Measurements from ENCODE around the gene KRTAP12-1.

Gene KRTAP12-1

GRCh38 chr21:44727321-44727720 lies 45.4 kb upstream of the KRTAP12-1 start:
- ChIA-PET POLR2A (ENCODE audit: low non-redundant PET) (no interaction called here), CTCF (interaction anchor here (0.6 kb wide), 1 partner anchor 1397 kb away, joined by 3 read pairs; no protein-coding TSS in a partner anchor)
- TF ChIP-seq CTCF (conservative IDR thresholded peaks at IDR 0.05; ENCODE audit: low read depth), result no peak
- DNase-seq (ENCODE audit: low spot score), result no peak
- no peak overlapping the region for H3K27ac ChIP-seq

- DNase-seq (ENCODE audit: low spot score), result no peak
- H3K27ac ChIP-seq, result no peak overlapping the region
- CTCF ChIA-PET, result interaction anchor here (0.6 kb wide), 1 partner anchor 1396 kb away, joined by 3 read pairs; no protein-coding TSS in a partner anchor
- no peak for TF ChIP-seq CTCF (conservative IDR thresholded peaks at IDR 0.05; ENCODE audit: low read depth)
- POLR2A ChIA-PET (ENCODE audit: low non-redundant PET), result no interaction called here
These were observed 44.9 kb upstream of the KRTAP12-1 start for GRCh38 chr21:44726826-44727225.

DNA sequence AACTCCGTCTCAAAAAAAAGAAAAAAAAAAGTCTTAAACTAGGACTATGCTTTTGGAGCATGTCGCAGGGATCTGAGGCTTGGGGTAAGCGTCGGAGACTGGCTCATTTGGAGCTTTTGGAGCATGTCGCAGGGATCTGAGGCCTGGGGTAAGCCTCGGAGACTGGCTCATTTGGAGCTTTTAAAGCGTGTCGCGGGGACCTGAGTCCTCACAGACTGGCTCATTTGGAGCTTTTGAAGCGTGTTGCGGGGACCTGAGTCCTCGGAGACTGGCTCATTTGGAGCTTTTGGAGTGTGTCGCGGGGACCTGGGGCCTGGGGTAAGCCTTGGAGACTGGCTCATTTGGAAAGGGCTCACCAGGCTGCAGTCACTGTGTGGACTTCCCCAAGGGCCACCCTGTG lies 43.0 kb upstream of the KRTAP12-1 start:
- no peak for DNase-seq (ENCODE audit: low spot score)
- TF ChIP-seq CTCF (conservative IDR thresholded peaks at IDR 0.05; ENCODE audit: low read depth), result no peak
- ChIA-PET POLR2A (ENCODE audit: low non-redundant PET) (no interaction called here), CTCF (interaction anchor here (0.5 kb wide), 1 partner anchor 167 kb away, joined by 4 read pairs; no protein-coding TSS in a partner anchor)
- H3K27ac ChIP-seq, result no peak overlapping the region

- TF ChIP-seq CTCF (conservative IDR thresholded peaks at IDR 0.05; ENCODE audit: low read depth), result no peak
- no peak for DNase-seq (ENCODE audit: low spot score)
- H3K27ac ChIP-seq, result no peak overlapping the region
- CTCF ChIA-PET, result interaction anchor here (0.7 kb wide), 1 partner anchor 88 kb away, joined by 5 read pairs; no protein-coding TSS in a partner anchor
- POLR2A ChIA-PET (ENCODE audit: low non-redundant PET), result no interaction called here
These were observed 42.2 kb upstream of the KRTAP12-1 start for GRCh38 chr21:44724196-44724595.

GRCh38 chr21:44723177-44724131 lies 41.5 kb upstream of the KRTAP12-1 start:
- H3K27ac ChIP-seq, result no peak overlapping the region
- TF ChIP-seq CTCF (conservative IDR thresholded peaks at IDR 0.05; ENCODE audit: low read depth), result no peak
- ChIA-PET POLR2A (ENCODE audit: low non-redundant PET) (no interaction called here), CTCF (interaction anchor here (0.6 kb wide), 1 partner anchor 61 kb away, joined by 4 read pairs; no protein-coding TSS in a partner anchor)
- DNase-seq (ENCODE audit: low spot score), result no peak

DNA sequence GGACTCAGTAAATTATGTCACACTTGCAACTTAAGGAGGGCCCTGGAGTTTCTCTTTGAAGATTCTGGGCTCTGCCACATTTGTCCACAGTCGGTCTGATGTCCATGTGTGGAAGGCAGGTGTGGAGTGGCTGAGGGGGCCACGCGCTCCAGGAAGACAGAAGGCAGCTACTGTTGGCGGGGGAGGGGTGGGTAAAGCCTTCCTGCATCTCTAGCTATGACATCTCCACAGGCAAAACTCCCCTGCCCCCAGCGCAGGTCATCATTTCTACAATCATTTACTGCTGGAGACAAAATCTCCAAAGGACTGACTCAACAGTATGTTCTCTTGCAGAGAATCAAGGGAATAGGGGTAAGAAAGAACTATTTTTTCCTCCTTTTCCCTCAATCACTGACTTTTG lies 40.8 kb upstream of the KRTAP12-1 start:
- no peak for TF ChIP-seq CTCF (conservative IDR thresholded peaks at IDR 0.05; ENCODE audit: low read depth)
- H3K27ac ChIP-seq, result no peak overlapping the region
- CTCF ChIA-PET, result interaction anchor here (0.6 kb wide), 1 partner anchor 62 kb away, joined by 4 read pairs; no protein-coding TSS in a partner anchor
- POLR2A ChIA-PET (ENCODE audit: low non-redundant PET), result no interaction called here
- DNase-seq (ENCODE audit: low spot score), result no peak
